HG02973 (cell line): Measurements from ENCODE around the gene NCAM1.

Experiments used
- ATAC-seq: cut with Tn5 transposase; IDR thresholded peaks from one replicate; pipeline ENCODE4 v1.9.1; 2021; ENCODE audit warnings: moderate library complexity; ENCODE audit not compliant: unreplicated experiment

The NCAM1 gene

GRCh38 chr11:113082341-113082955 lies 121.2 kb downstream of the NCAM1 start:
- ATAC-seq: no peak

DNA sequence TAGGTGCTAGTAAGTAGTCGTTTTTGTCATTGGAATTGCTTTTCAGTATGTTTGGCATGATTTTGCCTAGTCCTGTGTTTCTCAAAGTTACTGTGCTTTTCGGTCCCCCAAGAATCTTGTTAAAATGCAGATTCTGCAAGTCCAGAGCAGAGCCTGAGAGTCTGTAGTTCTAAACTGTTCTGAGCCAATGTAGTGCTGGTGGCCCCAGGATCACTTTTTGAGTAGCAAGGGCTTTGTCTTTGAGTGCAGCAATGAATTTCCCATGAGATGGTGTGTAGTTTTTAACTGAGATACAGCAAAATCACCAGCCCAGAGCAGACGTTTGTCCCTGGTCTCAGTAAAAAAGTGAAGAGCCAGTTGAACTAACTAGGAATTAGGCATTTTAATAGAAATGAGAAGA lies 122.4 kb downstream of the NCAM1 start:
- no peak for ATAC-seq

DNA sequence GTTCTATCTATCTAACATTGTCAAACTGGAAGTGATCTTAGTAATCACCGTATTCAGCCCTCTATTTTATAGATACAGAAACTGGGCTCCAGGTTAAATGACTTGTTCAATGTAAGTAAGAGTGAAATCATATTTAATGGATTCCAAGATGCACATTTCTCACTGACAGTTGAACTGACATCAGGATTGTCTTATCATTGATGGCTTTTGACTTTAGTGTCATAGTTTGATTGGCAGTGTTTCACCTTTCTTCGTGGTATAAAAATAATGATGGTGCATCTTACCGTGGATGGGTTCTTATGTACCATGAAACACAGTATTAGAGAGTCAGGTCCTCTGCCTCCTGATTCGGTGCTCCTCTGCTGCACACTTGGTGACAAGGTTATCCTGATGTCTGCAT lies 123.1 kb downstream of the NCAM1 start:
- ATAC-seq: no peak

- ATAC-seq: no peak
Observed at GRCh38 chr11:113085446-113085845, 124.2 kb downstream of the NCAM1 start.

- ATAC-seq: no peak
Observed at GRCh38 chr11:113087706-113088105, 126.5 kb downstream of the NCAM1 start.

DNA sequence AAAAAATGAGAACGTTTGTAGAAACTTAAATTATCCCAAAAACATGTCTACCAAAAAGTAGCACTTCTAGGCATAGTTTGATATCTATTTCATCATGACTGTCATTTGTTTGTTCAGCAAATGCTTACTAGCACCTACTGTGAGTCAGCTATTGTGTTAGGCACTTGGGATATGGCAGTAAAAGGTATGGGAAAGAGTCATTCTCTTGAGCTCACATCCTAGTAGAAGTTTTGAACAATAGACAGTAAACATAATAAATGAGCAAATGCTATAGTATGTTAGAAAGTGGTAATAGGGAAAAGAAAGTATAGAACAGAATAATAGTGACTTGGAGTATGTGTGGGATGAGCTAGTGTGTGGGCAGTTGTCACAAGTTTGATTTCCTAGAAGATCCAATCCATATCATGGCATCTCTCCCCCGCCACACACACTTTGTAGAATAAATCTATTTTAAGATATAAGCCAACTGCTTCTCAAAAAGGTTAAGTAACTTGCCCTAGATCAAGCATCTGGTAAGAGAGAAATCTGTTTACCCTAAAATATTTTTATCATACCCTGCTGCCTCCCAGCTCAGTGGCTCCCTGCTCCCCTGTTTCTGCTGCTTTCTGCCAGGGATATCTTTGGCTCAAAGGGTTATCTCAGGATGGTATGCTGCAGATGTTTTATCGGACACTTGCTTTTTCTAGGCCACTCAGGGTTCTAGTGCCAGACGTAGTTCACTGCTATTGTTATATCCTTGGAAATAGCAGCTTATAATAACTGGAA lies 129.7 kb downstream of the NCAM1 start:
- ATAC-seq: no peak

- no peak for ATAC-seq
Observed at GRCh38 chr11:113091481-113091780, 130.2 kb downstream of the NCAM1 start.

GRCh38 chr11:113096648-113097047 lies 135.4 kb downstream of the NCAM1 start:
- no peak for ATAC-seq

GRCh38 chr11:113103932-113104690 lies 142.9 kb downstream of the NCAM1 start:
- ATAC-seq: no peak

- ATAC-seq: no peak
Observed at GRCh38 chr11:113104691-113105251, 143.6 kb downstream of the NCAM1 start.

- no peak for ATAC-seq
Observed at GRCh38 chr11:113105592-113105991, 144.4 kb downstream of the NCAM1 start.

- no peak for ATAC-seq
Observed at GRCh38 chr11:113106507-113106906, 145.3 kb downstream of the NCAM1 start.

- no peak for ATAC-seq
Observed at GRCh38 chr11:113110046-113110445, 148.8 kb downstream of the NCAM1 start.

GRCh38 chr11:113111156-113111555 lies 149.9 kb downstream of the NCAM1 start:
- ATAC-seq: no peak

GRCh38 chr11:113112307-113112706 lies 151.1 kb downstream of the NCAM1 start:
- no peak for ATAC-seq

DNA sequence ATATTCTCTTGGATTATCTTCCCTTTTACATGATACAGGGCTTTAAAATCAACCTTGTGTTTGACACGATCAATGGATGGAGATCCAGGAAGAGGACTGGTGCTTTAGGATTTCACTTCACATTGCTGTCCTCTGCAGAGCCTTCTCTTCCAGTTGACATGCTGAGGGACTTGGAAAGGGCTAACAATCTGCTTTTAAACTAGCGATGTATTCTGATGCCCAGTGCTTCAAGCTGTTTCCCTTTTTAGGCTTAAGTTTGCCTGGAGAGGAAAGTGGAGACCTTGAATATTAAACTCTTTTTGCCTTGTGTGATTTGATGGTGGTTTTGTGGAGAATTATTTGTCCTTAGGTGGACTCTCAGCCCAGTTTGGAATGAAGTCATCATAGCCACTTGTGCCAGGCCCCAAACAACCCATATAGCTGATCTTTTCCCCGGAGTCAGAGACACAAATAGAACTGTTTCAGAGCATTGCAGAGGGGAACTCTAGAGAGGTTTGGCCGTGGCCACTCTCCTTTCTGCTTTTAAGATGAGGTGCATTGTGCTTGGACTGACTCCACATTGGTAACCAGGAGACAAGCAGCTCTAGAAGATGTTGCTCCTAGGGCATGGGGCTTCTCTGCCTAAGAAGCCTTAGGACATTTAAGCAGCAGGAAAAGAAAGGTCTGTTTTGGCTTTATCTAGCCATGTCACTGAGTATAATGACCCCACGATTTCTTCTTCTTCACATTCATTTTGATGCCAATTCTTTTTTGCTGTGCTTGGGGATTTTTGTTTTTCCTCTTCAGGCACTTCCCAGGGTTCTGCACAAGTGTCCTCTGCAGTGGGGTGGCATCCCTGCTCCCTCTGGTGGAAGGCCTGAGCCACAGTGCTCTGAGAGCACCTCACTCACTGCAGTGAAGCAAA lies 152.8 kb downstream of the NCAM1 start:
- no peak for ATAC-seq

DNA sequence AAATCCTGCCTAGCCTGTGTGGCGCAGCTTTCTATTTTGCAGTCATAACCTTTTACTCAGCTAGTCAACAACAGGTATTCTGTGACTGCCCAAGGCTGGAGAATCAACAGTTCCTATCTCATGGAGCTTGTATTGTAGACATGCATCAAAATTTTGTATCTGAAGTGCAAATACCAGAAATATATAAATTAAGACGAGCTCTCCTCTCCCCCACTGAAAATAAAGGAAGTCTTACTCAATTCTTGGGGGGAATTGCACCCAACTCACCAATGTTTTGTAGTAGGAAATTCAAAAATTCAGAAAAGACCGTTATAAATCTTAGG lies 153.4 kb downstream of the NCAM1 start:
- ATAC-seq: no peak

DNA sequence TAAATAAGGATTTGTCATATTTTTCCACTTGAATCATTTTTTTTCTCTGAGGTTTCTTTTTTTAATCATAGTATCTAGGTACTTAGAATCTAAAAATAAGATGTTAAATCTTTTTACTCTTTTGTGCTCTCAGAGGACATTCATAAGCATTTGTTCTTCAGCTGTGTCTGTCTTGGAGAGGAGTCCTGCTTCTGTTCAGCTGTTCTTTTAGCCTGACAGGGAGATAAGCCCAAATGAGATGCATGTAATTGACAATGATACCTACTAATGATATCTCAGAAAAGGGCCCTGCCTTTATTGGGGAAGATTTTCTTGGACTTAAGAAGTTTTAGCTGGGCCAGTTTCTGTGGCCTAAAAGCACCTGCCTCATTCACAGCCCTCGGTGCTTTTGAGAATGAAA lies 156.9 kb downstream of the NCAM1 start:
- no peak for ATAC-seq

DNA sequence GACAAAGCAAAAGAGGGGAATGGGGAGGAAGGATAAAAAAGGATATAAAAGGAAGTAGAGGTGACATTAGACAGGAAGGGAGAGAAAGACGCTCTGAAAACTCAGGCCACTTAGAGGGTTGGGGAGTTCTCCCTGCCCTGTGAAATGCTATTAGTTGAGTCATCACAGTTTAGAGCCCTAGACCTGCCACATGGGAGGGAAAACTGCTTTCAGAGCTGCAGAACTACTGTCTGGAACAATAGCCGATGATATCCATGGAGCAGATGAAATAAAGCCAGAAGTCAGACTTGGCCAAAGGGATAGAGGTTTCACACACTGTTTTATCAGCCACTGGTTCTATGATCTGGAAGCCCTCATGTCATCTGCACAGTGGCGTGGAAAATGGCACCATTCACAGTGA lies 157.9 kb downstream of the NCAM1 start:
- ATAC-seq: no peak

- ATAC-seq: no peak
Observed at GRCh38 chr11:113119966-113120736, 158.9 kb downstream of the NCAM1 start.
